K562 (cell line): Measurements from ENCODE around the gene ATP6V0A1. TPM values are rescaled to one million over a fixed set of nuclear protein-coding genes. Genes with fewer than 3 reads are reported as not detected.

ENCODE experiments used
- ATF1 ChIP-seq, 2 experiments: fragments of 450-650 bp in 1 of 2; IDR thresholded peaks; 2 replicates each; pipeline ENCODE4 v1.6.1; 2016; ENCODE audit warnings: missing compliant biosample characterization in 1 of 2, missing genetic modification characterization in 1 of 2
- CREB3 ChIP-seq: fragments of 450-650 bp; conservative IDR thresholded peaks from 2 replicates; pipeline ENCODE4 v1.6.1; 2016; ENCODE audit warnings: missing genetic modification characterization, low read depth, mild to moderate bottlenecking, missing compliant biosample characterization, moderate library complexity
- FOXA3 ChIP-seq, 2 experiments: fragments of 450-650 bp in 1 of 2; sonication (generic) in 1 of 2; formaldehyde crosslinking; IDR thresholded peaks in 1 of 2; conservative IDR thresholded peaks in 1 of 2; 2 replicates each; pipeline versions ENCODE4 v1.4.0 to v1.8.0; 2020 to 2022; ENCODE audit warnings: mild to moderate bottlenecking in 2 of 2, missing genetic modification reagents in 1 of 2
- FOXJ2 ChIP-seq: fragments of 200-800 bp; sonication (Bioruptor generic); IDR thresholded peaks from 2 replicates; pipeline ENCODE4 v1.6.1; 2016; ENCODE audit warnings: missing genetic modification characterization, missing compliant biosample characterization
- FOXK1 ChIP-seq: sonication (generic); formaldehyde crosslinking; IDR thresholded peaks from 2 replicates; pipeline ENCODE4 v1.8.0; 2022; ENCODE audit warnings: missing genetic modification reagents, mild to moderate bottlenecking, borderline replicate concordance
- FOXO4 ChIP-seq: fragments of 450-650 bp; formaldehyde crosslinking; IDR thresholded peaks from 2 replicates; pipeline ENCODE4 v1.4.0; 2020; ENCODE audit warnings: mild to moderate bottlenecking, moderate library complexity
- FOXP4 ChIP-seq: sonication (generic); formaldehyde crosslinking; IDR thresholded peaks from 2 replicates; pipeline ENCODE4 v1.8.0; 2022; ENCODE audit warnings: mild to moderate bottlenecking, missing genetic modification reagents, borderline replicate concordance
- SFPQ ChIP-seq: fragments of 200-400 bp; formaldehyde crosslinking; IDR thresholded peaks from 2 replicates; pipeline ENCODE4 v1.6.1; 2017; ENCODE audit warnings: mild to moderate bottlenecking, low read depth, low read length, moderate library complexity
- SRF ChIP-seq, 2 experiments: fragments of 250-450, 450-650 bp in 1 of 2; sonication (Bioruptor Pico) in 1 of 2; sonication (generic) in 1 of 2; formaldehyde crosslinking; IDR thresholded peaks; 2 replicates each; pipeline versions ENCODE4 v1.5.0 to v1.5.1; 2020 to 2022; ENCODE audit warnings: mild to moderate bottlenecking in 1 of 2, missing genetic modification reagents in 1 of 2
- SUPT5H ChIP-seq: fragments of 450-650 bp; IDR thresholded peaks from 2 replicates; pipeline ENCODE4 v1.6.1; 2016
- TBL1XR1 ChIP-seq, 2 experiments: IDR thresholded peaks; 2 replicates each; pipeline ENCODE4 v1.6.1; 2012; ENCODE audit warnings: improper control_type of control experiment in 2 of 2, low read length in 2 of 2, mild to moderate bottlenecking in 1 of 2
- TRIM24 ChIP-seq, 2 experiments: fragments of 450-650 bp; IDR thresholded peaks; 2 replicates each; pipeline ENCODE4 v1.6.1; 2016
- TSC22D4 ChIP-seq: fragments of 450-650 bp; IDR thresholded peaks from 2 replicates; pipeline ENCODE4 v1.6.1; 2016; ENCODE audit warnings: missing genetic modification characterization, missing biosample characterization, control low read depth
- USF1 ChIP-seq: sonication (generic); formaldehyde crosslinking; IDR thresholded peaks from 2 replicates; pipeline ENCODE4 v1.9.0; 2022; ENCODE audit warnings: mild to moderate bottlenecking, missing genetic modification reagents
- ZBTB9 ChIP-seq: fragments of 450-650 bp; formaldehyde crosslinking; IDR thresholded peaks from 2 replicates; pipeline ENCODE4 v1.4.0; 2020; ENCODE audit warnings: mild to moderate bottlenecking, moderate library complexity
- ZNF124 ChIP-seq: sonication (generic); formaldehyde crosslinking; IDR thresholded peaks from 2 replicates; pipeline ENCODE4 v1.8.1; 2022; ENCODE audit warnings: missing genetic modification reagents
- ZNF561 ChIP-seq: fragments of 450-650 bp; formaldehyde crosslinking; conservative IDR thresholded peaks from 2 replicates; pipeline ENCODE4 v1.4.0; 2020; ENCODE audit warnings: mild to moderate bottlenecking, moderate library complexity
- polyA plus RNA-seq, 8 experiments: library from polyadenylated mRNA; depleted of rRNA in 4 of 8; stranded (reverse) in 5 of 8; unstranded in 3 of 8; fragments of >200 nt; fragmentation: Nextera tagmentation in 2 of 8; fragmentation: Illumina TruSeq in 1 of 8; extraction: Ambion mirVana in 2 of 8; extraction: Trizol in 1 of 8; gene quantifications; 2 replicates each; pipeline versions ENCODE4 v1.2.1 to v1.2.3, GENCODE V29; 2011 to 2014; ENCODE audit warnings: inconsistent platforms in 1 of 8, missing spikeins in 1 of 8
- total RNA-seq, 7 experiments: library from RNA; depleted of rRNA in 6 of 7; stranded (reverse); fragments of >200 nt in 6 of 7; fragmentation: Illumina TruSeq in 2 of 7; extraction: Trizol in 2 of 7; gene quantifications; 2 replicates each; pipeline versions ENCODE4 v1.2.1 to v1.2.3, GENCODE V29; 2011 to 2021; ENCODE audit warnings: low replicate concordance in 1 of 7

ATP6V0A1 gene
- total and polyA plus RNA-seq, 9 of the 15 experiments (the other 6 are each of a cell fraction or from before 2014, with no cell fraction given): 11.8 to 158 (median 75.5) TPM

GRCh38 chr17:42535155-42536047 is 76.7 kb downstream of the ATP6V0A1 start (continued):
- TF ChIP-seq FOXP4 (CRISPR knock-in tag) (no peak), SUPT5H (peak; percentile 69), CREB3 (tag) (peak; percentile 99), ZBTB9 (CRISPR knock-in tag) (peak; percentile 96; the same call in 1 of the 2 replicates), SFPQ (no peak), FOXA3 (CRISPR knock-in tag; conservative IDR thresholded peaks at IDR 0.05 in 1 of 2, IDR thresholded peaks at IDR 0.05 in 1 of 2) (no peak; a peak in 1 of 4 replicates), TRIM24 (IDR thresholded peaks at IDR 0.05) (no peak), USF1 (CRISPR knock-in tag) (no peak), FOXO4 (CRISPR knock-in tag) (0 out of 2 replicates have a peak, but pooled peaks have one; percentile 82), SRF (CRISPR knock-in tag; IDR thresholded peaks at IDR 0.05) (peak in 1 of 2 experiments; percentile 59; a peak in 1 of 4 replicates), FOXK1 (no peak), ATF1 (CRISPR knock-in tag; IDR thresholded peaks at IDR 0.05) (no peak), ATF1 (tag; IDR thresholded peaks at IDR 0.05) (peak; percentile 69), ZNF561 (CRISPR knock-in tag) (peak; percentile 41; the same call in 1 of the 2 replicates), ZNF124 (CRISPR knock-in tag) (no peak), FOXJ2 (tag) (no peak), TSC22D4 (tag) (no peak), TBL1XR1 (IDR thresholded peaks at IDR 0.05; ENCODE audit: low read length in 2 of 2) (no peak)
